HG03442 (cell line): Measurements from ENCODE around the gene HTR2C.
"Not testable (repeated sequence)": the region's sequence is repeated elsewhere in the genome, so short reads cannot be mapped to it uniquely, and the experiment has no call there.

Experiments
- ATAC-seq: cut with Tn5 transposase; IDR thresholded peaks from one replicate; pipeline ENCODE4 v1.9.1; 2021; ENCODE audit warnings: mild to moderate bottlenecking, moderate library complexity; ENCODE audit not compliant: unreplicated experiment

Gene HTR2C

DNA sequence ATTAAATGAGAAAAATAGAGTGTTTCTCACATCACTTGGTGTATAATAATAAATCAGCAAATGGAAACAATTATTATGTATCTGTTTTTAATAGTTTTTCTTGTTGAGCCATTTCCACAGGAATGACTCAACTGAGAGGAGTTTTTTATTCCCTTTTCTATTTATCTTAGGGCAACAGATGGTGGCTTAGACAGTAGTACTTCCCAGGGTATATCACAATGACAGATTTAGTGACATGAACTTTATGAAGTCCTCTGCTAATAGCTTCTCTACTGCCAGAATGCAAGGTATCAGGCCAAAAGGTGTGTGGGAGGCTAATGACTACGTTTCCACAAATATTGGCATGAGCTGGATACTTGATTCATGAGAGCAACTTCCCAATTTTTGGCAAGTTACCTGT, 126.7 kb downstream of the HTR2C start:
- no peak for ATAC-seq

- no peak for ATAC-seq
Observed at GRCh38 chrX:114712466-114712865, 128.6 kb downstream of the HTR2C start.

DNA sequence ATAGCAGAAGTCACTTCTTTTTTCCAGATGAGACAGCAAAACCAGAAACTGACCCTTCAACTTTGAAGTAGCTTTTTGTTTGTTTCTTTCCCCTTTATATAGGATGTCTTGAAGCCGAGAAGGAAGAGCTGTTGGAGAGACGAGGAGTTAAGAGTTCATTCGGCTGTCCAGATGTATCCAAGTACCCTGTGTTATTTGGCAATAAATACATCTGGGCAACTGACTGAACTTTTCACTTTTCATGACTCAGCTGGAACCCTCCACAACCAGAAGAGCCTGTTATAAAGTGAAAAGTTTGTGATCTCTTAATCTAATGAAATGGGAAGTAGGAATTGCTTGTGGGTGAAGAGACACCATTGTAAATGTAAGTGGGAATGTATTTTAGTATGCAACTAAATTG, 131.2 kb downstream of the HTR2C start:
- ATAC-seq = no peak

- ATAC-seq = no peak
Observed at GRCh38 chrX:114717921-114718320, 134.0 kb downstream of the HTR2C start.

DNA sequence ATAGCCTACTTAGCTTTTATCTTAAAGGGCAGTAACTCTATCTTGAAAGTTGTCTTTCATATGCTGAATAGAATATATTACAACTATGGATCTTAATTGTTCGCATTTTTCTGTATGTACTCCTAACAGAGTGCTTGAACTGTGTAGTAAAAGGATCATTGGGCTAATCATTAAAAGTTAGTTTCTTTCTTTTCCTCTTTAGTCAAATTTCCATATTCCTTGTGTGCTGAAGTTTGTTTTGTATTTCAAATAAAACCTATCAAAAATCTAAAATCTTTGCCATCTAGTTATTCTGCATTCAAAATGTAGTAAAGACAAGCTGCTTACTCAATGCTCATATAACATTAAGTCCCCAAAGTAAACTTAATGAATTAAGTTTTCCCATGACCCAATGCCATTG, 182.7 kb downstream of the HTR2C start:
- ATAC-seq = no peak

GRCh38 chrX:114774691-114775090, 190.8 kb downstream of the HTR2C start:
- no peak for ATAC-seq

GRCh38 chrX:114782925-114783324, 199.0 kb downstream of the HTR2C start:
- no peak for ATAC-seq

GRCh38 chrX:114787061-114787460, 203.2 kb downstream of the HTR2C start:
- ATAC-seq = no peak

GRCh38 chrX:114797494-114797893, 213.6 kb downstream of the HTR2C start:
- ATAC-seq = no peak

GRCh38 chrX:114798907-114799306, 215.0 kb downstream of the HTR2C start:
- no peak for ATAC-seq

- no peak for ATAC-seq
Observed at GRCh38 chrX:114800719-114801118, 216.8 kb downstream of the HTR2C start.

DNA sequence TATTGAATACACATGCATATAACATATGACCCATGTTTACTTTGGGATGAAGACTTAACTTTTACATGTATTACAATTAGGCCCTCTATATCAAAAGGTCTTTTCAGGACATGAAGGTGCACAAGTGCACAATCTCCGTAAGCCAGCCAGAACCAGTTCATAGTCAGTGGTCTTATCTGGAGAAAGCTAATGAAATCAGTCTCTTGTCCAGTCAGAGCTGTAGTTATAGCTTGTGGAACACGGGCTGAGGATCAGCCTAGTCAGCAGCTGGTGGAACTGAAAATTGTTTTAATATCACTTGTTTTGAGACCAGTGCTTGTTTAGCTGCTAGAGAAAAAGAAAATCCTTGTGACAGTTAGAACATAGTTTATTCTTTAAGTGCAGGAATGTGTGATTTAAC, 235.6 kb downstream of the HTR2C start:
- ATAC-seq = no peak

DNA sequence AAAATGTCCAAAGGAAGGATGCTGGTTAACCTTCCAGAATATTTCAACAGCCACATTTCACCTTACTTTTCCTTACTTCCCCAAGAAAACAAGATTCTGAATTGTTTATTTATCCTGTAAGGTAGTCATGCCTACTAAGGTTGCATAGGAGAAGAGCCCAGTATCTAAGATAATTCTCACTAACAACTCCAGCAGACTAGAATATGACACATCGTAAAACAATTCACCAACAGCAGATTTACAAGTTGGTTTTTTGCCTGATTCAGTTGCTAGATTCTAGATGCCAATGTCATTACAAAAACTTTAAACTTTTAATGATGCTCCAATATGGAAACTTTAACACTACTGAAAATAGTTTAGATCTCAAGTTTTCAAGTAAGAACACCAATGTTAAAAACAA, 257.2 kb downstream of the HTR2C start:
- ATAC-seq = no peak

- no peak for ATAC-seq
Observed at GRCh38 chrX:114842181-114842580, 258.3 kb downstream of the HTR2C start.

GRCh38 chrX:114889481-114889880, 305.6 kb downstream of the HTR2C start:
- ATAC-seq = no peak

DNA sequence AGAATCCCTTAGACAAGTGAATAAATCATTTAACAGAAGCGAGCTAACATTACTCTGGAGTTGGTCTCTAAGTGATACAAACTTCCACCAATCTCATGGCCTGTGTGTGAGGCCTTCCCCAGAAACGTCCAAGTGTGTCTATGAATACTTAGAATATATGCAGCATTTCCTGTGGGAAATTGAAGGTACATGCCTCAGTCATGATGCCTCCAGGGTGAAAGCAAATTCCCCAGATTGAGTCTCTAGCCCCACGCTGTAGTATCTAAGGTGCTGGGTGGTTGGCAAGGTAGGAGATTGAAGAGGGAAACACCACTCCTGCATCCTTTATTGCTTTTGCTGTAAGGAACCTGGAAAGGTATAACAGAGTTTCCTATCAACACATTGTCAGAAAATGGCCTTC, 319.7 kb downstream of the HTR2C start:
- ATAC-seq = no peak

GRCh38 chrX:114905251-114905650, 321.4 kb downstream of the HTR2C start:
- ATAC-seq = no peak

GRCh38 chrX:114906984-114907510, 323.2 kb downstream of the HTR2C start:
- ATAC-seq = no peak

DNA sequence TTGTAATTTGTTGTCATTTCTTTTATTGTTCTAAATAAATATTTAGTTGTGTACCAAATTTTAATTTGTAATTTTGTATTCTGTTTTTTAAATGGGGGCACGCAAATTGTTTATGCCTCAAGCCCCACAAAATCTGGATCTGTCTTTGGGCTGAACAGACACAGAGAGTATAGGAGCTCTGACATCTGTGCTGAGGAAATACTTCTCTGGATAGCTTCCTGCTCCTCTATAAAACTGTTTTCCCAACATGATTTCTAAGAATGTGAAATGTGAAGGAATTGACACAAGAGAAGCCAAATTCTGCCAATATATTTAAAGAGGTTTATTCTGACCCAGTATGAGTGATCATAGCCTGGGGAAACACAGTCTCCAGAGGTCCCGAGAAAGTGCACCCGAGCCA, 340.5 kb downstream of the HTR2C start:
- ATAC-seq = no peak

DNA sequence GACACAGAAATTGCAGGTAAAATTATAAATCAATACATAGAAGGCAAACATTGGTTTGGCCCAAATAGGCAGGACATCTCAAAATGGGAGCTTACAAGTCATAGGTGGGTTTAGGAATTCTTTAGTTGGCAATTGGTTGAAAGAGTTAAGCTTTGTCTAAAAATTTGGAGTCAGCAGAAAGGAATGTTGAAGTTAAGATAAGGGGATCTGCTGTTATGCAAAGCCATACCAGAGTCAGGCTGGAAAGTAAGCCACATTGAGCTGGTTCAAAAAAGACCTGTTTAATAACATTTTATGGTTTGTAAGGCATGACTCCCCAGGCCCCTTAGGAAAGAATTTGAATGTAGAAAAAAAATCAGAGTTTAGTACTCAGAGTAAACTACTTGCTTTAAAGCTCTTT, 341.0 kb downstream of the HTR2C start:
- no peak for ATAC-seq

DNA sequence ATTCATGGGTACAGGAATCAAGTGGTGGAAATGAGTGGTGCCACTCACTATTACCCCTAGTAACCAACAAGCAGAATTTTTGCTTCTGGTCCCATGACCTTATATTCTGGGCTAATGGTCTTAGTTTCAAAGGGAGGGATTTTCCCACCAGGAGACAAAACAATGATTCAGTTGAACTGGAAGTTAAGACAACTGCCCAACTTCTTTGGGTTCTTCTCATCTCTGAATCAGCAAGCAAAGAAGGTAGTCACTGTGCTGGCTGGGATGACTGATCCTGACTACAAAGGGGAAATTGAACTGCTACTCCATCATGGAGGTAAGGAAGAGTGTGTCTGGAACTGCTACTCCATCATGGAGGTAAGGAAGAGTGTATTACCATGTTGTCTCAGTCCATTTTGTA, 346.3 kb downstream of the HTR2C start:
- no peak for ATAC-seq

DNA sequence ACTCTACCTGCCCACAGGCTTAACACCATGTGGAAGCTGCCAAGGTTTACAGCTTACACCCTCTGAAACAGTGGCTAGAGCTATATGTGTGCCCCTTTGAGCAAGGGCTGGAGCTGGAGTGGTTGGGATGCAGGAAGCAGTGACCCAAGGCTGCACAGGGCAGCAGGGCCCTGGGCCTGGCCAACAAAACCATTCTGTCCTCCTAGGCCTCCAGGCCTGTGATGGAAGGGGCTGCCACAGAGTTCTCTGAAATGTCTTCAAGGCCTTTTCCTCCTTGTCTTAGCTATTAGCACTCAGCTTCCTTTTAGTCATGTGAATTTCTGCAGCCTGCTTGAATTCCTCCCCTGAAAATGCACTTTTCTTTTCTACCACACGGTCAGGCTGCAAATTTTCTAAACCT, 348.7 kb downstream of the HTR2C start:
- no peak for ATAC-seq

DNA sequence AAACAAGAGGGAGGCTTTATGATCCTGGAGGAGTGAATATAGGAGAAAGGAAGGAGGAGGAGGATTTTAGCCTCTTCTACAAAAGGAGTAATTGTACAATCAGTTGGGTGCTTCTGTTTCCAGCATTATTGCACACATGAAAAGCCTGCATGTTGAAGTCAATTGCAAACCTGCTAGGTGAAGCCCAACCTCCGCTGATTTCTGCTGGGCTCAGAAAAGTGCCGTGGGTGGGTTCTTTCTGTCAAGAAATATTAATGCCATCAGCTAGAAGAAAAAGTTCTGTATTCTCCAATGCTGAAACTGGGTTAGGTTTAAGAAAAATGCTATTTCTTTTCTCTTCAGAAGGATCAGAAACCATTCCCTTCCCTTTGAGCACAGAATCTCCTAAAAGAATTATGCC, 349.4 kb downstream of the HTR2C start:
- not testable (repeated sequence) for ATAC-seq

DNA sequence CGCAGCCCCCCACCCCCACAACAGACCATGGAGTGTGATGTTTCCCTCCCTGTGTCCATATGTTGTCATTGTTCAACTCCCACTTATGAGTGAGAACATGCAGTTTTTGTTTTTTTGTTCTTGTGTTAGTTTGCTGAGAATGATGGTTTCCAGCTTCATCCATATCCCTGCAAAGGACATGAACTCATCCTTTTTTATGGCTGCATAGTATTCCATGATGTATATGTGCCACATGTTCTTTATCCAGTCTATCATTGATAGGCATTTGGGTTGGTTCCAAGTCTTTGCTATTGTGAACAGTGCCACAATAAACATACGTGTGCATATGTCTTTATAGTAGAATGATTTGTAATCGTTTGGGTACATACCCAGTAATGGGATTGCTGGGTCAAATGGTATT, 353.2 kb downstream of the HTR2C start:
- ATAC-seq = not testable (repeated sequence)
